ENCODE measurements around the gene COX8A.
"Not testable (repeated sequence)": the region's sequence is repeated elsewhere in the genome, so short reads cannot be mapped to it uniquely, and the experiment has no call there.

The COX8A gene

DNA sequence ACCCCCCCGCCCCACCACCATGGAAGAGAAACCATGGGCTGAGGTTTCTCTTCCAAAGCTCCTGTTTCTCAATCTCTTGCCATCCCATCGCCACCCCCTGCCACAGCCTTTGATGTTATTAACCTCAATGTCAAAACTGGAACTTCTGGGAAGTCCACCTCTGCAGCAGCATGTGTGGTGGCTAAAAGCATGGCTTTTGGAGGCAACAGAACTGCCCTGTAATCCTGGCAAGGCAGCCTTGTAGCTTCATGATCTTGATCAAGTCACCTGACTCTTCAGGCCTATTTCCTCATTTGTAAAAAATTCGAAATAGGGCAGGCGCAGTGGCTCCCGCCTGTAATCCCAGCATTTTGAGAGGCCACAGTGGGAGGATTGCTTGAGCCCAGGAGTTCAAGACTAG is 3.5 kb upstream of the COX8A start:
- no peak for DNase-seq

DNA sequence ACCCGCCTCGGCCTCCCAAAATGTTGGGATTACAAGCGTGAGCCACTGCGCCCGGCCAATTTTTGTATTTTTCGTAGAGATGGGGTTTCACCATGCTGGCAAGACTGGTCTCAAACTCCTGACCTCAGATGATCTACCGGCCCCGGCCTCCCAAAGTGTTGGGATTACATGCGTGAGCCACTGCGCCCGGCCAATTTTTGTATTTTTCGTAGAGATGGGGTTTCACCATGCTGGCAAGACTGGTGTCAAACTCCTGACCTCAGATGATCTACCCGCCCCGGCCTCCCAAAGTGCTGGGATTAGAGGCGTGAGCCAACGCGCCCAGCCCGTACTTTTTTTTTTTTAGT is 535 bp upstream of the COX8A start:
- not testable (repeated sequence) for DNase-seq

DNA sequence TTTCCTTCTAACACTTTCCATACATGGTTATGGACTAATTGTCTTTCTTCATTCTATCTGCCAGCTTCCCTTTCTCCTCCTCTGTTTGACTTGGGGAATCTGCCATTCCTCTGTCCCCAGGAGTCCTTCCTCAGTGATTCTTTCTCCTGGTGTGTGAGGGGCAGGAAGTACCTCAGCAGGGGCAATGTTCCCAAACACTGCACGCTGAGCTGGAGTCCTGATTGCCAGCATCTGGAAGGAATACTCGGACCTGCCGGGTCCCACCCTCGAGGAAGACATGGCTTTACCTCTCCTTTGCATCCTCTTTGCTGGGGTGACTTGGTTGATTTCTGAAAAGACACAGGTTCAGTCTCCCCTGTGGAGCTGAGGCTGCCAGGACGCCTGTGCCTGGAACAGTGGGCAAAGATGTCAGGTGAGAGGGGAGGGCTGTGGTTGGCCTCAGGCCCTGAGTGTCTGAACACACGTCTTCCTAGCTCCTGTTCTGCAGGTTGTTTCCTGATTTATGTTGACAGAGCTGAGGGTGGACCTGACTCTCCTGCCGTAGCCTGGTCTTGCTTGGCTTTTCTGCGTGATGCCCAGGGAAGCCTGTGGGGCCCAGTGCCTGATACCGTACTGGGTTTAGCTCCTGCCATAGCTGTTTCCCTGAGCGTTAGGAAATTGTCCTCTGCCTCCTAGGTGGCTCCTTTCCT is 4.3 kb downstream of the COX8A start:
- DNase-seq, result no peak

DNA sequence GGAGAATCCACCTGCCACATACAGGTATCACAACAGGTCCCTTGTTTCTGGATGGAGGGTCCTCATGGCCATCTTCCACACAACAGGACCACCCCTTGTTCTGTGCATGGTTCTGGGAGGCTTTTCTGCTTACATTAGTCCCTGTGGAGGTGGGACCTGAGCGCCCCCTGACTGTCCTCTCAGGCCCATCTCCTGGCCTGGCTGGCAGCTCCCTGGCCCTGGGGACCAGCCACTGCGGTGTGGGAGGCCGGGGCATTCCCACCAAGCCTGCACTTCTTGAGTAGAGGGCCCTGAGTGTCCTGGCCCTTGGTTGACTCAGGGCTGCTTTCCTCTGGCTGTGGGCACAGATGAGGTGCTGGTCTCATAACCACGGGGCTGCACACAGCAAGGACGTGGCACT is 5.0 kb downstream of the COX8A start:
- DNase-seq, result no peak

DNA sequence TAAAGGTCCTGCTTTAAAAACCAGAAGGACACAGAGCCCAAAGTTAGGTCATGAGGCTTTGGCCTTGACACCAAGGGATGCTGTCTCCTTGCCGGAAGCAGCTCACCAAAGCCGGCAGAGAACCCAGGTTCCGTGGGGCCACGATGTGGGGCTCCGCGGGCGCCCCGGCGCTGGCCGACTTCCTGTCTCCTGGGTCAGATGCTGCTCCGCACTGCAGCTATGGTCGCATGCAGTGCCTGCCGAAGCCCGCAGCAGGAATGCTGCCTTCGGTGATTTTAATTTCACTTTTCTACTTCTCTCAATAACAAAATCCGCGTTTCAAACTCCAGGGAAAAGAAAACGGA is 11.4 kb downstream of the COX8A start:
- DNase-seq, result peak; percentile 51

DNA sequence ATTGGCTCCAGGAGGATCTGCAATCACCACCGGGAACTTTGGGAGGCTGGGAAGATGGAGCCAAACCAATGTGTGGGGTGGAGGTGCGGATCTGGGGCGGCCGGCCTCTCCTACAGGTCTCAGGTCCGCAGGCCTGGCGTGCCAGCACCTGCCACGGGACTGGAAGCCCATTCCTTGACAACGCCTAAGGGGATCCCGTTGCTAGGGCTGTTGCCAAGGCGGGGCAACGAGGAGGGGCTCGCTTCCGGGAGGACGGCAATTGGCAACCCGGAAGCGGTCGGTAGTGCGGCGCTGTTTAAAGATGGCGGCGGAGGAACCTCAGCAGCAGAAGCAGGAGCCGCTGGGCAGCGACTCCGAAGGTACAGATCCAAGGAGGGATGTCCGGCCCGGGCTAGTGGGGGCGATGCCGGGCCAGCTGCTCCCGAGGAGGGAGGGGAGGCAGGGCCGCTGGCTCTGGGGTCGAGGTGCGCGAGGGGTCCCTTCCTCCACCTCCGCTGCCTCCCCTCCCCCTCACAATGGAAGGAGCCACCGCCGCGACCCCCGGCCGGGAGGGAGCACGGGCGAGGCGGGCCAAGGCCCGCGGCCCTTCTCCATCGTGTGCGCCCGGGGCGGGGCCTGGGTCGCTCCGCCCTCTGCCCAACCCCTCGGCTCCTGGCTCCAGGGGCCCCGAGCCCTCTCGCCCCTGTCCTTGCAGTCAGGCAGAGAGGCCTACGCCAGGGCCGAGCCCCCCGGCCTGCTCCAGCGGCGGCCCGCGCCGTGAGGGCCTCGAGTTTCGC is 11.9 kb downstream of the COX8A start, which contains the start of gene OTUB1:
TSS of gene OTUB1 (plus strand) at position 283 of the 776 bp plus-strand sequence. CDS start at position 302, 19 bp downstream.
- DNase-seq, result peak; percentile 69

DNA sequence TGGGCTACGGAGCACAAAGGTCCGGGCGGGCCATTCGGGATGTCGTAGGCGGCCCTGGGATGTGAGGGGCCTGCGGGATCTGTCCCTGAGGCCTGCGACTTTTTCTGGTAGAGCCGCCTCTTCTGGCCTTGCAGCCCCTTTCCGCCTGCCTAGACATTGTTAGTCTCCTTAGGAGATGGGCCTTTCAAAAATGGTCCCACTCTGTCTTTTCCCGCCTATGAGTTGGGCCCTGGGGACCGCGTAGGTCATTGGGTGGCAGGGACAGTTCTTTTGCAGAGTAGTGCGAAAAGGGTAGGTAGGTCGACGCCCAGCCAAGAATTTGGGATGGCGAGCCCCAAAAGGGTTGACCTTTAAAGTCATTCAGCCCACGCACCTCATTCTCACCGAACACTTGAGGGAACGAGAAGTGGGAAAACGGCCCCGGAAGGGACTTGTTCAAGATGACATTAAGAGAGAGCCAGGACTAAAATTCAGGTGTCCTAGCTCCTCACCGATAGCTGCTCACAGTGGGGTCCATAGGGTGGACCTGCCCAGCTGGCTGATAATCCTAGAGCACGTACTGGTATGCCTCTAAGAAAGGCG is 12.6 kb downstream of the COX8A start:
- DNase-seq, result no peak

DNA sequence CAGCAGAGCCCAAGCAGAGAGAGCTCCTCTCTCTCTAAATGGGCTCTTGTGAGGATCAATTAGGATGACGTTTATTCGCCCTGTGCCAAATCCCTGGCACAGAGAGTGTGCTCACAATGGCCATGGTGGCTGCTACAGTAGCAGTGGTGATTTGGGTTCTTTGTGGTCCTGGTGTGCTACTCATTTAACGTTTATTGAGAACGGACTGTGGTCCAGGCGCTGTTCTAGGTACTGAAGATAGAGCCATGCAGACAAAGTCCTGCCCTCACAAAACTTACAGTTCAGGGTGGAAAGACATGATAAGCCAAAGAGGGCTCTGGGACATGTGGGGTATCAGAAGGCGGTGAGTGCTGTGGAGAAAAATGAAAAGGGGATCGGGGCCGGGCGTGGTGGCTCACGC is 17.1 kb downstream of the COX8A start:
- DNase-seq, result no peak

DNA sequence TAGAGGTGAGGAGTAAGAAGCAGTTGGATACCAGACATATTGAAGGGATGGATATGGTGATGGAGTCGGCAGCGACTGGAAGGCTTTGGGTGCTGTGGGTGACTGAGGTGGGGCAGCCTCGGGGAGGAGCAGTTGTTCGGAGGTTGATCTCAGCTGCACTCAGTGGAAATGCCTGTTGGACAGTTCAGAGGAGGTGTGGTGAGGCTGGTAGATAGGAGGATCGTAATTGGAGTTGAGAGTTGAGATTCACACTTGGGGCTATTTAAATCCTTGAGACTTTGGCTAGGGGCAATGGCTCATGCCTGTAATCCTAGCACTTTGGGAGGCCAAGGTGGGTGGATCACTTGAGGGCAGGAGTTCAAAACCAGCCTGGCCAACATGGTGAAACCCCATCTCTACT is 18.7 kb downstream of the COX8A start:
- no peak for DNase-seq

DNA sequence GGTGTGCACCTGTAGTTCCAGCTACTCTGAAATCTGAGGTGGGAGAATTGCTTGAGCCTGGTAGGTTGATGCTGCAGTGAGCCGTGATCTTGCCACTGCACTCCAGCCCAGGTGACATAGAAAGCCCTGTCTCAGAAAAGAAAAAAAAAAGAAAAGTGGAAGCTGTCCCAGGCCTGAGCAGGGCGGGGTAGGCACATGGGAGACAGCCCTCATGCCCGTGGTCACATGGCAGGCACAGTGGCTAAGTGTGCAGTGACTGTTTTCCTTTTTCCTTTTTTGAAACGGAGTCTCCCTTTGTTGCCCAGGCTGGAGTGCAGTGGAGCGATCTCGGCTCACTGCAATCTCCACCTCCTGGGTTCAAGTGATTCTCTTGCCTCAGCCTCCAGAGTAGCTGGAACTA is 19.6 kb downstream of the COX8A start:
- DNase-seq, result no peak

DNA sequence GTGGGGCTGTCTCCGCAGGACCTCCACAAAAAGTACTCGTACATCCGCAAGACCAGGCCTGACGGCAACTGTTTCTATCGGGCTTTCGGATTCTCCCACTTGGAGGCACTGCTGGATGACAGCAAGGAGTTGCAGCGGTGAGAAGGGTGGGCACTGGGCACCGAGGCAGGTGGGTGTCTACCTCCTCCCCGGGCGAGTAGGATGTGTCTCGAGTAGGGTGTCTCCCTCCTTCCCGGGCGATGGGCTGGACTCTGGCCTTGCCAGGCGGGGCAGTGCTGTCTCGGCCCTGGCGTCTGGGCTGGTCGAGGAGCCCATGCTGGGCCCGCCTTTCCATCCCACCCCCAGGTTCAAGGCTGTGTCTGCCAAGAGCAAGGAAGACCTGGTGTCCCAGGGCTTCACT is 22.1 kb downstream of the COX8A start:
- DNase-seq, result no peak

DNA sequence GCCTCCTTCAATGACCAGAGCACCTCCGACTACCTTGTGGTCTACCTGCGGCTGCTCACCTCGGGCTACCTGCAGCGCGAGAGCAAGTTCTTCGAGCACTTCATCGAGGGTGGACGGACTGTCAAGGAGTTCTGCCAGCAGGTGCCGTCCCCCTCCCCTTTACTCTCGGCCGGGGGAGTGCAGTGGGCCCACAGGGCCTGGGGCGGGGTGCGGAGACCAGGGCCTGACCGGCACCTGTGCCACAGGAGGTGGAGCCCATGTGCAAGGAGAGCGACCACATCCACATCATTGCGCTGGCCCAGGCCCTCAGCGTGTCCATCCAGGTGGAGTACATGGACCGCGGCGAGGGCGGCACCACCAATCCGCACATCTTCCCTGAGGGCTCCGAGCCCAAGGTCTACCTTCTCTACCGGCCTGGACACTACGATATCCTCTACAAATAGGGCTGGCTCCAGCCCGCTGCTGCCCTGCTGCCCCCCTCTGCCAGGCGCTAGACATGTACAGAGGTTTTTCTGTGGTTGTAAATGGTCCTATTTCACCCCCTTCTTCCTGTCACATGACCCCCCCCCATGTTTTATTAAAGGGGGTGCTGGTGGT is 22.8 kb downstream of the COX8A start:
- DNase-seq, result no peak

DNA sequence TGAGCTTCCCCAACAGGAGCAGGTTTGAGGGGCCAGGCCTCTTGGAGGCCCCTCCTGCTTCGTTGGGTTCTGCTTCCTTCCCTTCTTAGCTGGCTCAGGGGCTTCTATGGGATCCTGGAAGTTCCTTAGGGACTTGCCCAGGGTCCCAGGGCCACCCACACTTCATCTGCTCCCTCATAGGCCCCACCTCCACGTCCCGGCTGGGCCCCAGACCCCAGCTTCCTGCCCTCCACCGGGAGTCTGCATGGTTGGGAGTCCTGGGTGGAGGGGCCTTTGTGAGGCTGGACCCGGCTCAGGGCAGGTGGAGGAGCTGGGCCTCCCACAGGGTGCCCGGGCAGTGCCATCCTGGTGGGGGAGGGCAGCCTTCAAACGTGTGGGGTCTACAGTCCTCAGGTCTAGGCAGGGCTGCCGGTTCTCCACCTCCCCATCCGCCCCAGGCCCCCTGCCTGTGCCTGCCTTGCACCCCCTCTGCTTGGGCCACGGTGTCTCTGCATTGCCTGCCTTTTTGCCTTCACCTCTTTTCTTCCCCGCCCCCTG is 23.4 kb downstream of the COX8A start:
- DNase-seq, result no peak

DNA sequence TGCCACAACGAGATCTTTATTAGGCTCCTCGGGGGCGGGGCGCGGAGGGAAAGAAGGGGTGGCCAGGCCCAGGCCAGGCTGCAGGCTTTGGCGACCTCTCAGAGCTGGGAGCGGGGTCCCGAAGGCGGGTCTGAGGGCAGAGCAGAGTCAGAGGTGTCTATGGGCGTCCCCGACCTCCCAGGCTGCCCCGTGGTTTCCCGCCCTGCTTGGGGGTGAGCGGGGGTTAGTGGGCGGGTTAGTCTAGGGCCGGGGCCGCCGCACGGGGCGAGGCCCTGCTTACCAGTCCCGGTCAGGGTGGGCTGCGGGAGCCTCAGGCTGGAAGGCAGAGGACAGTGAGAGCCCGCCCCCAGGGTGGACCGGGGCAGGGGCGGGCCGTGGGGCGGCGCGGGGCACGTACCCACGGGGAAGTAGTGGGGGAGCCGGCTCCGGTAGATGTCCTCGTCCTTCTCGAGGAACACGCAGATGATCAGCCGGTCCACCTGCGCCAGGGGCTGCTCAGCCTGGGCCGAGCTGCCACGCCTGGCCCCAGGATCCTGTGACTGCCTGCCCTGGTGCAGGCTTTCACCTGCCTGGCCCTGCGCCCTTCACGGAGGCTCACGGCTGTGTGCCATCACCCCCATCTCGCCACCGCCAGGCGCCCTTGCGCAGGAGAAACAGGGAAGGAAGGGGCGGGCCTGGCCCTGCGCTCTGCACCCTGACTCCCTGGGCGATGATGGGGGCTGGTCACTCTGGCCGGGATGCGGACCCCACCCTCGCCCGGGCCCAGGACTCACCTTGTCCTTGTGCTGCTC is 24.3 kb downstream of the COX8A start:
- no peak for DNase-seq

DNA sequence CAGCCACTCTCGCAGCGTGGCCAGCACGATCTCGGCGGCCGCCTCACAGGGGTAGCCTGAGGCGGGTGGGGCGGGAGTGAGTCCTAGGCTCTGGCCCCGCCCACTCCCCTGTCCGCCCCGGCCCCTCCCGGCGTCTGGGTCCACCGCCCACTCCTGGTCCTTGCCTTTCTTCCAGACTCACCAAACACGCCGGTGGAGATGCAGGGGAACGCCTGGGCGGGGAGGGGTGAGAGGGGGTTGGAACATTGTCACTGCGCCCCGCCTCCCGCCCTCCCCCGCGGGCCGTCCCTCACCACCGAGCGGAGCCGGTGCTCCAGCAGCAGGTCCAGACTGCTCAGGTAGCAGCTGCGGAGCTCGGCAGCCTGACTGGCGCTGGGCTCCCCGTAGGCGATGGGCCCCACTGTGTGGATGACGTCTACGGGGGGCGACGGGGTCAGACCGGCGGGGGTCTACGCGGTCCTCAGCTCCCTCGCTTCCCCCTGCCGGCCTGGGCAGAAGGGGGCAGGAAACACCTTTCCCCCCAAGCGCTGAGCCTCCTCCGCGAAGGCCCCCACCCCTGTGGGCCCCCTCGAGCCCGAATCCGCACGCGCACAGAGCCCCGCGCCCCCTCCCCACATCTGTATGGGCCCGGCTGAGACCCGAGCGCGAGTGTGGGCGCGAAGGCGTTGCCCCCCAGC is 25.1 kb downstream of the COX8A start:
- DNase-seq, result peak; percentile 28

DNA sequence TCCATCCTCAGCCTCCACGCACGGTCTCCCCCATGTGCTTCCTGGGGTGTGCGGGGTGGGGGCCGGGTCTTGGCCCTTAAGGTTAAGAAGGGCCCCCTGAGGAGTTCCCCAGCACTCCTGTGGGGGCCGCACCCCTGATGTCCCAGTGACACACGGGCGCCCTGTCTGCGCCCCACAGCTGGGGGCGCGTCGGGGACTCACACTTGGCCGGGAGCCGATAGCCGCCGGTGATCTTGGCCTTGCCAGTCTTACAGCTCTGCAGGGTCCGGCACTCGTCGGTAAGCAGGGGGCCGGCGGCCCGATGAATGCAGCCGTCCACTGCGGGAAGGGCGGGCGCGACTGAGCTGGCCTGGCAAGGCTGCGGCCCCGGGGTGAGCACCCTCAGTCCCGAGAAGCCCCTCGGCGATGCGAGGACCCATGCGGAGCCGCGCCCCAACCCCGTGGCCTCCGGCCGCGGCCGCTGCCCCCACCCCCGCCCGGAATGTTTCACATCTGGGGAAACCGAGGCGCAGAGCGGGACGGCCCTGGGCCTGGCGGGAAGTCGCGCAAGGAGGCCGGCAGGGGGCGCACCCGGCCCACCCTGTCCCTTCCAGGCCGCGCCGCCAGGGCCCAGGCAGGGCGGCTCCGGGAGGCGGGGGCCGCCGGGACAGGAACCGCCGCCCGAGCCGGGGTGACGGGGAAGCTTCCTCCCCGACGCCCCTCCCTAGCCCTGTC is 25.8 kb downstream of the COX8A start:
- DNase-seq, result peak; percentile 56

DNA sequence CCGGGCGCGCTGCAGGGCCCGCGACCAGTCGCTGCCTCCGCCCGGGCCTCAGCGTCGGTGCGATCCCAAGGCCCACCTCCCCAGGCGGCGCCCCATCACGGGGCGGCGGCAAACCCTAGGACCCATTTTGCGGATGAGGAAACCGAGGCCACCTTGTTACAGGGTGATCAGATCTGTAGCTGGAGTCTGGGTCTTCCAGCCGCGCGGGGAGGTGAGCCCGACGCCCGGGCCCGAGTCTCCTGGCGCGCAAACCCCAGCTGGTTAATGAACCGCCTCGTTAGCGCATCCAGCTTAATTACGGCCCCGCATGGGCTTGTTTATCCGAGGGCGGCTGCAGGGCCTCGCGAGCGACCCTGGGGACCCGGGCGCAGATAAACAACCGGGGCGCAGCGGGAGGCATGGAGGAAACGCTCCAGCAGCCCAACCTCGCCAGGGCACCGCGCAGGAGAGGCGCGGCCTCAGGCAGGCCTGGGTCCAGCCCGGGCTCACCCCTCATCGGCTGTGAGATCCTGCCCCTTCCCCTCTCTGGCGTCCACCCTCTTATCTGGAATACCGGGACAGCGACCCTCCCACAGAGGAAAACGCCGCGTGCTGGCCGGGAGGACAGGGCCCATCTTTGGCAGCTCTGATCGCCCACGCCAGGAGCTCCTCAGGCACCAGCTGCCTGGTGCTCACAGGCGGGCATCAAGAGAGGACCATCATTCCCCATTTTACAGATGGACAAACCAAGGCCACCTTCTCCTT is 26.5 kb downstream of the COX8A start:
- DNase-seq, result no peak

DNA sequence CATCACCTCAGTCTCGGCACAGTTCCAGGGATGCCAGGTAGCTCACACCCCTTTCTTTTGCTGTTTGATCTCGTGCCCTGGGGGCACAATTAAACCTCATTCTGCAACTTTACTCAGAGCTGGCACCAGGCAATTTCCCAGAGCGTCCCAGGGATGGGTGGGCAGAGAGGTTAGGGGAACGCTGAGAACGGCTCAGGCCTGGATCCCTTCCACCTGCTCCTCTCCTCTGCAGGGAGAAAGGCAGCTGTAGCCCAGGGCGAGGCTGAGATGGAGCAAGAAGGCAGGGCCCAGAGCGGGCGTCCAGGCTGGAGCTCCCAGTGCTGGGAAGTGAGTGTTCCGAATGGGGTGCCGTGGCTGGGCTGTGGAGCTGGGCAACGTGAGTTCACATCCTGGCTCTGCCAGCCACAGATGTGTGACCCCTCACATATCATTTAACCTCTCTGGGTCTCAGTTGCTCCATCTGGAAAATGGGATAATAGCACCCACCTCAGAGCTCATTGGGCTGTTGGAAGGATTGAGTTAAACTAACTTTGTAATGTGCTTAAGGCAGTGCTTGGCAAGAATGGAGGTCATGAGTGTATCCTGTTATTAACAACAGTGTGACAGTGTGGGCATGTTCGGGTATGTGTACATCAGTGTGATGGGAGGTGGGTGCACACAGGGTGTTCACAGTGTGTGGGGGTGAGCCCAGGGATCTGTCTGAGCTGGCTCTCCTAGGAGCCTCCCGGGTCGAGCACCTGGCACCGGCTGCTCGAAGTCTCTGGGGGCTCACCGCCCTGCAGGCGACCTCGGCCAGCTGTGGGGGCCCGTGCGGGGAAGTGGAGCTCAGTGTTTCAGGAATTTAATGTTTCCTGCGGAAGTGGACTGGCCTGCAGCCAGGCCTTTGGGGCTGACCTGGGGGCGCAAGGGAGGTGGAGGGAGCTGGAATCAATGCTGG is 27.3 kb downstream of the COX8A start:
- DNase-seq, result no peak

DNA sequence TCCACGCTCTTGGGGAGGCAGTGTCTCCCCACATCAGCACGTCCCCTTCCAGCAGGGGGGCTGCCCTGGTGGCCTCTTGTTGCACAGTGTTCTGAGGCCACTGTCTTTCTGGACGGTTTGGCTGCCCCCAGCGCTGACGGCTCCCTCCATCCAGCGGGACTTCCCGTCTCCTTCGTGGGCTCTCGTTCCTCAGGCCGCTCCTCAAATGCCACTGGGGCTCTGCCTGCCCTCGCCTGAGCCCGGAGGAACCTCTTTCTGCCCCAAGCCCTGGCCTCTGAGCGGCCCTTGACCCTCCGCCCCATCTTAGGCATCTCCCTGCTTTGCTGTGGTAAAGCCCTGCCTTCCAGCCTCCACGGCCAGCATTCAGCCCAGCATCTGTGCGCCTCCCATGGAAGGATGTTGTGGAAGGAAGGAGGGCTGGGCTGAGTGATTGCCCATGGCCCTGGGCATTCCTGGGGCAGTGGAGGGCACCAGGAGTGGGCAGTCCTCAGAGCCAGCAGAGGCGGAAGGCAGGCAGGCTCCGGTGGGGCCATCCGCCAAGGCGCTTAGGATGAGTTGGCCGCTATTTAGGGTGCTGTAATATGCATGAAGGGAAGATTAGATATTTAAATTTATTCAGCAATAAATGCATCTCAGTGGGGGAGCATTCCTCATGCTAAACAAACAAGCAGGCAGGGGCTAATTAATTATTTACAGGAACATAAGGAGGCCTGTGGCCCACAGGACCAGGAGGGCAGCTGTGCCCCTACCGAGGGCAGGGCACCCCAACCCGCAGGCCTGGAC is 29.6 kb downstream of the COX8A start:
- DNase-seq, result no peak
